Stomach (tissue), 9 donors: ENCODE measurements around the gene MEGF10. TPM values are rescaled to one million over a fixed set of nuclear protein-coding genes. Genes with fewer than 3 reads are reported as not detected.

Experiments
- DNase-seq, 2 donors: peaks; one replicate each; pipeline versions ENCODE4 v3.0.0 to v3.0.0-alpha.2; 2013 to 2019
- H3K27ac ChIP-seq, 5 donors: fragments of 200-600 bp in 4 of 5; sonication (generic) in 4 of 5; one replicate each; pipeline ENCODE4 v1.5.1; 2013 to 2019; ENCODE audit warnings: mild to moderate bottlenecking in 1 of 5, moderate library complexity in 1 of 5
- H3K27me3 ChIP-seq, 3 donors: fragments of 200-600 bp; sonication (generic); one replicate each; pipeline ENCODE4 v1.5.1; 2017 to 2019; ENCODE audit warnings: mixed run types in 1 of 3
- H3K36me3 ChIP-seq, 4 donors: fragments of 200-600 bp; sonication (generic); 1 replicate in 3 of 4; 2 replicates in 1 of 4; pipeline ENCODE4 v1.5.1; 2016 to 2019
- H3K4me1 ChIP-seq, 4 donors: fragments of 200-600 bp; sonication (generic); one replicate each; pipeline ENCODE4 v1.5.1; 2016 to 2019
- H3K4me3 ChIP-seq, 4 donors: fragments of 200-600 bp; sonication (generic) in 3 of 4; one replicate each; pipeline ENCODE4 v1.5.1; 2016 to 2019; ENCODE audit warnings: mild to moderate bottlenecking in 1 of 4
- H3K9me3 ChIP-seq, 4 donors: fragments of 200-600 bp; sonication (generic); one replicate each; pipeline ENCODE4 v1.5.1; 2016 to 2019
- CTCF ChIP-seq, 7 experiments: fragments of 450-650 bp in 4 of 7; fragments of 200-600 bp in 3 of 7; sonication (generic) in 3 of 7; IDR thresholded peaks; one replicate each; pipeline ENCODE4 v1.5.1; 2016 to 2019; ENCODE audit warnings: antibody characterized with exemption in 7 of 7, control low read depth in 2 of 7, mild to moderate bottlenecking in 1 of 7
- EP300 ChIP-seq: sonication (generic); formaldehyde crosslinking; IDR thresholded peaks from one replicate; pipeline ENCODE4 v1.6.1; 2017; ENCODE audit warnings: antibody characterized with exemption
- POLR2A ChIP-seq, 4 donors: fragments of 450-650 bp; IDR thresholded peaks; one replicate each; pipeline ENCODE4 v1.6.1; 2016; ENCODE audit warnings: antibody characterized with exemption in 4 of 4, control low read depth in 2 of 4, mild to moderate bottlenecking in 1 of 4, moderate library complexity in 1 of 4
- POLR2AphosphoS5 ChIP-seq, 3 donors: sonication (generic); formaldehyde crosslinking; IDR thresholded peaks; one replicate each; pipeline ENCODE4 v1.6.1; 2016; ENCODE audit warnings: antibody characterized with exemption in 3 of 3
- WGBS, 5 donors: extraction: QIAGEN DNeasy Blood & Tissue Kit in 3 of 5; methylation state at CpG; one replicate each; pipeline versions ENCODE4 v1.1.5 to v1.1.7; 2013 to 2018; 5-methylcytosine and 5-hydroxymethylcytosine counted together
- intact Hi-C: fragments of 100-400 bp; cut with DNase I; formaldehyde crosslinking; loops from one replicate; pipeline ENCODE4 v1.15.1; 2023; ENCODE audit warnings: low total_unique reads
- polyA plus RNA-seq, 3 donors: library from polyadenylated mRNA; stranded (reverse); fragments of 200-250 nt; gene quantifications; one replicate each; pipeline ENCODE4 v1.2.3, GENCODE V29; 2013
- total RNA-seq, 5 donors: library from RNA; depleted of rRNA; stranded (reverse); fragments of >200 nt; gene quantifications; one replicate each; pipeline versions ENCODE4 v1.1.0 to v1.2.3, GENCODE V29; 2014 to 2016
- donor health status: healthy with polysubstance abuse.
- donor health status: Bipolar disorder and iron deficiency.
- donor health status: healthy.

The MEGF10 gene
- total and polyA plus RNA-seq, 8 donors = under 0.01 to 2.0 (median 0.05) TPM; not detected in 5

DNA sequence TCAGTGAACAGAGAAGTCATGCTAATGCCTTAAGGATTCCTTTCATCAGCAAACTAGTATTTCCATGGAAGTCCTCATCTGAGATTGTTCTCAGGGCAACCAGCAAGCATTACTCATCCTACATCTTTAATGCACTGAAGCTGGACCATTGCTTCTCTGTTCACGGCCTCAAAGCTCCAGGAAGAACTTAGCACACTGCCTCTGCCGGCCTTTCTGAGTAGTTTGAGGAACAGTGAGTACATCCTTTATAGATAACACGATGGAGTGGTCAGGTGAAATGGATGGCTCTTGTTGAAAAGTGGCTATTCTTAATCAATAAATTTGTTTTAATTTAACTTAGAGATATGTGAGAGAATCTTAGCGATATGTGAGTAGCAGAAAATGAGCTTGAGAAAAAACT is 35.8 kb downstream of the MEGF10 start:
- WGBS, 5 donors = 58 to 73% (median 62%) methylated on average over 4 of the region's 4 CpGs

DNA sequence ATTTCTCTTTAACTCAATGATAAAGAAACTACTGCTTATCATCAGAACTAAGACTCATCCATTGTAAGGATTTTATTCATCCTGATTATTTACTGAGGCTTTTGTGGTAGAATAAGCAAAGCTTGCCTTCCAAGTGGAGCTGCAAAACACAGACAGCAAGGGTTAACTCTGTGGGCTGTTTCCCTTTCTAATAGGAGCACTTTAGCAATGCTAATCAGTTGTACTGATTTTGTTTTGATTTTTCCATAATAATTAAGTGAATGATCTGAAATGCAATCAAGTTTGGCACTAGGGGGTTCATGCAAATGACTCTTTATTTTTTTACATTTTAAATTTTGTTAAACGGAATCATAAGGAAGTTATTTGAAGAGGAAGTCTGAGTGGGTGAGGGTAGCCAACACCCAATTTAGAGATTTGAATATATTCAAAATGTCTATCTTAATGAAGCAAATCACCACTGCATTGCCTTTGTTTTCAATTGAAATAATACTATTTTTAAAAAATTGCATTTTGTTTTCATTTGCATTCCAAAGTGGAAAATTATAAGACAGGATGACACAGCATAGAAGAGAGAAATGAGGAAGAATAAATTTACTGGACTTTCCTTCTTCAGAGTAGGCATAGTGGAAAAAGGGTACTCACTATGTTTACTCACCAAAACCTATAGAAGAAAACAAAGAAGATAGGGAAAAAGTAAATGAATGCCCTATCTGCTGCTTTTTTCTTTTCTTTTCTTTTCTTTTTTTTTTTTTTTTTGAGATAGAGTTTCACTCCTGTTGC is 36.6 kb downstream of the MEGF10 start:
- Histone ChIP-seq H3K4me3 (no peak overlapping the region), H3K27me3 (peaks cover 0 to 7% (median 0%) of the 10 kb centered on the region in 3 donors), H3K36me3 (no peaks in the 10 kb centered on the region), H3K4me1 (no peaks in the 10 kb centered on the region), H3K27ac (no peak overlapping the region), H3K9me3 (no peaks in the 10 kb centered on the region)
- WGBS, 5 donors = 48 to 76% (median 61%) methylated on average over 1 of the region's 1 CpG
- DNase-seq = no peak
- TF ChIP-seq CTCF (IDR thresholded peaks at IDR 0.05) (no peak), POLR2AphosphoS5 (IDR thresholded peaks at IDR 0.05) (no peak)
- intact Hi-C loops = no loop called here

More for the DNA sequence above, 35.8 kb downstream of the MEGF10 start:
- Histone ChIP-seq H3K4me1 (no peaks in the 10 kb centered on the region), H3K27ac (no peak overlapping the region), H3K27me3 (peaks cover 0 to 7% (median 0%) of the 10 kb centered on the region in 3 donors), H3K4me3 (no peak overlapping the region), H3K9me3 (no peaks in the 10 kb centered on the region), H3K36me3 (no peaks in the 10 kb centered on the region)
- TF ChIP-seq CTCF (IDR thresholded peaks at IDR 0.05) (no peak), POLR2A (IDR thresholded peaks at IDR 0.05) (no peak), POLR2AphosphoS5 (IDR thresholded peaks at IDR 0.05) (no peak), EP300 (no peak)
- intact Hi-C loops = no loop called here
- DNase-seq = no peak

- no peak overlapping the region for H3K27ac ChIP-seq
- H3K9me3 ChIP-seq = no peaks in the 10 kb centered on the region
- TF ChIP-seq POLR2A (IDR thresholded peaks at IDR 0.05) (no peak), POLR2AphosphoS5 (IDR thresholded peaks at IDR 0.05) (no peak), EP300 (no peak), CTCF (IDR thresholded peaks at IDR 0.05) (no peak)
- H3K27me3 ChIP-seq = peaks cover 0 to 7% (median 0%) of the 10 kb centered on the region in 3 donors
- no peaks in the 10 kb centered on the region for H3K4me1 ChIP-seq
- H3K4me3 ChIP-seq = no peak overlapping the region
- intact Hi-C loops = no loop called here
- WGBS, 5 donors = 87 to 92% (median 89%) methylated on average over 3 of the region's 3 CpGs
- no peaks in the 10 kb centered on the region for H3K36me3 ChIP-seq
- DNase-seq = no peak
Measured at GRCh38 chr5:127330116-127330515, 39.5 kb downstream of the MEGF10 start.

DNA sequence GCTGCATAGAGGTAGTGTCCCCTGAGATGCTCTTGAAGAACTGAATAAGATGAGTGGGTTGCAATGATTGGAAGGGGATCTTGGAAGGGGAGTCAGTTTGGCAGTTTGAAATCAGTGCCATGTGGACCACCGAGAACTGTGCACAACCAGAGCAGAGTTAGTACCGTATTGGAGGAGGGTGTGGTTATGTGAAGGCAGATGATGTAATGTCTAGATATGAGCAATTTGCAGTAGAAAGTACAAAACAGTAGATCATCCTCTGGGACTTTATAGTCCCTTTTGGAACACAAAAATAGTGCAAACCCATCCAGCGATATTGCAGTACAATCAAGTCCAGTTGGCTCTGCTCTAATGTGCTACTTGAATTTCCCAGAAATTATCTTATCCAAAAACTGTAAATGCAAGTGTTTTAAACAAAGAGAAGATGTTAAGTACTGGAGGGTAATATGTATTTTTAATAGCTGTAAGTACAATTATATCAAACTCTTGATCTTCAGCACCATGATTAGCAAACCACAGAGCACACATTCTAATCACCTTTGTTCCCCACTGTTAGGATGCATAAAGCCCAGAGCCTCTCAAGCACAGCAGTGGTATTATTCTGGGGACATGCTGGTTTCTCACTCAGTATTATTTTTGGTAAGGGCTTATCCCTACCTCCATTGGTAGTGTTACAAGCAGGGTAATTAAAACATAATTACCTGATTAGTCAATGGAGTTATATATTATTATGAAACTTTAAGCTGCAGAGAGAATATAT is 41.5 kb downstream of the MEGF10 start:
- WGBS, 5 donors = 42 to 70% (median 60%) methylated on average over 3 of the region's 3 CpGs

More for the DNA sequence above, 41.5 kb downstream of the MEGF10 start:
- no peak for TF ChIP-seq POLR2AphosphoS5 (IDR thresholded peaks at IDR 0.05)
- no peaks in the 10 kb centered on the region for H3K36me3 ChIP-seq
- no peaks in the 10 kb centered on the region for H3K4me1 ChIP-seq
- no peak overlapping the region for H3K4me3 ChIP-seq
- H3K27ac ChIP-seq = no peak overlapping the region
- no peak for DNase-seq
- intact Hi-C loops = no loop called here
- H3K27me3 ChIP-seq = peaks cover 0 to 7% (median 0%) of the 10 kb centered on the region in 3 donors
- H3K9me3 ChIP-seq = no peaks in the 10 kb centered on the region
